ENCODE data around the gene GNG7.
"Not testable (repeated sequence)": the region's sequence is repeated elsewhere in the genome, so short reads cannot be mapped to it uniquely, and the experiment has no call there.

Gene GNG7

DNA sequence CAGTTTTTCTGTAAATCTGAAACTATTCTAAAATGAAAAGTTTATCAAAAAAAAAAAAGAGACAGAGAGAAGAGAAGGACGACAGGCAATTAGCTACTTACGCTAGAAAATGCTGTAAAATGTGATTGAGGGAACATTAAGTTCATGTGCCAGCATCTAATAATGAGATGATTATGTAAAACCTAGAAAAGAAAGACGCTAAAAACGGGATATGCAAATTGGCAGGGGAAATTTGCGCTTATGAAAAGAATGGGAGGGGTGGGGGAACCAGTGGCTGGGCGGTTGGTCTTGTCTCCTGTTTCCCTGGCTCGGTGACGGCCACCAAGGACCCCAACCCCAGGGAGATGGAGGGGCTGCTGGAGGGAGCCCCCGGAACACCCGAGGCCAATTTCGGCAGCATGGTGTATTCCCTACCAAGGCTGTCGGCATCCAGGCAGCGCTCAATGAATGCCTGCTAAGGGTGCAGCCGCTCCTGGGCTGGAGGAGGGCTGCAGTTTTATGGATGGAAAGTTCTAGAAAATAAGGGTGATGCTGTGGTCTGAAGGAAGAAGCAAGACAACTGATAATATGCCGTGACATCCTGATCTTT is 34.2 kb downstream of the GNG7 start:
- DNase-seq, result no peak

- DNase-seq, result not testable (repeated sequence)
Observed at GRCh38 chr19:2667349-2667748, 35.1 kb downstream of the GNG7 start.

- no peak for DNase-seq
Observed at GRCh38 chr19:2666344-2666994, 36.0 kb downstream of the GNG7 start.

DNA sequence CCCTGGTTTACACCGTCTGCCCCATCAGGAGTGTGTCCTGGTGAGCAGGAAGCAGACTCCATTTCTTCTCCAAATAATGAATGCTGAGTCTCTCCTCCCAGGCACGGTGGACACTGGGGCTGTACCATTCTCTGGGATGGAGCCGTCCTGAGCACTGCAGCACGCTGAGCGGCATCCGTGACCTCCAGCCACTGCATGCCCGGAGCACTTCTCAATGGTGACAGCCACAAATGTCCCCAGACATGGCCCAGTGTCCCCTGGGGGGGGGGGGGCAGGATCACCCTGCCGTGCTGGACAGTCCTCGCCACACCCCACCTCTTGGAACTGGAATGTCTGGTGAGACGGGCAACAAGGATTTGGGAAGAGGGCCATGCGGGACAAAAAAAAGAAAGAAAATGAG is 37.4 kb downstream of the GNG7 start:
- DNase-seq, result no peak

- no peak for DNase-seq
Observed at GRCh38 chr19:2663920-2664571, 38.4 kb downstream of the GNG7 start.

DNA sequence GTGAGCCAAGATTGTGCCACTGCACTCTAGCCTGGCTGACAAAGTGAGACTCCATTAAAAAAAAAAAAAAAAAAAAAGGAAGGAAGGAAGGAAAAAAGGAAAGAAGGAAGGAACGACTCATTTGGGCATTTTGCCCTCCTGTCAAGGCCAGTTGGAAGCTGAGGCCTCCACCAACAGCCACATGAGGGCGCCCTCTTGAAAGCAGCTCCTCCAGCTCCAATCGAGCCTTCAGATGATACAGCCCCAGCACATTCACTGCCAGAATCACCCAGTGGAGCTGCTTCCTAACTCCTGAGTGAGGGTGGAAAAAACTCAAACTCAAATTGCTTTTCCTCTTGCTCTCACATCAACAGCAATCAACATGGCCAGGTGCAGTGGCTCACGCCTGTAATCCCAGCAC is 40.9 kb downstream of the GNG7 start:
- DNase-seq, result no peak

GRCh38 chr19:2659856-2660432 is 42.5 kb downstream of the GNG7 start:
- DNase-seq, result no peak

- no peak for DNase-seq
Observed at GRCh38 chr19:2656533-2656932, 46.0 kb downstream of the GNG7 start.

- DNase-seq, result no peak
Observed at GRCh38 chr19:2653710-2654707, 48.5 kb downstream of the GNG7 start.

DNA sequence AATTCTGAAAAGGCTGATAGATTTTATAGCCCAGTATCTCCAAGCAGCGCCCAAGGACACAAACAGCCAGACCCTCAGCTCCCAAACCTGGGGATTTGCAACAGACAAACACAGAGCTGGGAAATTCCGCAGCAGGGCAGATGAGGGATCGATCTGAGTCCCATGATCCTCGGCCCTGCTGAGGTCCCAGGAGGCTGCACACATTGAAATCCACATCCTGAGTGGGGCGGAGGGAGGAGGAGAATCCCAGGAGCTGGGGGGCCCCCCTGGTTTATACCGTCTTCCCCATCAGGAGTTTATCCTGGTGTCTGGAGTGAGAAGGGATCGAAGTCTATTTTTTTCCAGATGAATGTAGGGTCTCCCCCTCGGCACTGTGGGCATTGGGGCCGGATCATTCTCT is 49.3 kb downstream of the GNG7 start:
- DNase-seq, result no peak

DNA sequence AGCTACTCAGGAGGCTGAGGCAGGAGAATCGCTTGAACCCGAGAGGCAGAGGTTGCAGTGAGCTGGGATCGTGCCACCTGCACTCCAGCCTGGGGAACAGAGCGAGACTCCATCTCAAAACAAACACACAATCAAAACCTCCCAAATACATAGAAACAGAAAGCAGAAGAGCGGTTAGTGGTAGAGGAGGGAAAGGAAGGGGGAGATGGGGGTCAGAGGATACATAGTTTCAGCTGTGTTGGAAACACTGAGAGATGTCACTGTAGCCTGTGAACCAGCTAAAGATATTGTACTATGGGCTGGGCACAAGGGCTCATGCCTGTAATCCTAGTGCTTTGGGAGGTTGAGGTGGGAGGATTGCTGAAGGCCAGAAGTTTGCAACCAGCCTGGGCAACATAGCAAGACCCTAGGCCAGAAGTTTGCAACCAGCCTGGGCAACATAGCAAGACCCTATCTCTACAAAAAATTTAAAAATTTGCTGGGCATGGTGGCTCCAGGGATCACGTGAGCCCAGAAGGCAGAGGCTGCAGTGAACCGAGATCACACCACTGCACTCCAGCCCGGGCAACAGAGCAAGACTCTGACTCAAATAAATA is 49.9 kb downstream of the GNG7 start:
- no peak for DNase-seq

- not testable (repeated sequence) for DNase-seq
Observed at GRCh38 chr19:2651002-2651733, 51.3 kb downstream of the GNG7 start.

- DNase-seq, result no peak
Observed at GRCh38 chr19:2650515-2650914, 52.0 kb downstream of the GNG7 start.

GRCh38 chr19:2648528-2648937 is 54.0 kb downstream of the GNG7 start:
- peak; percentile 42 for DNase-seq

- no peak for DNase-seq
Observed at GRCh38 chr19:2648099-2648498, 54.4 kb downstream of the GNG7 start.

GRCh38 chr19:2646866-2647535 is 55.5 kb downstream of the GNG7 start:
- DNase-seq, result no peak

DNA sequence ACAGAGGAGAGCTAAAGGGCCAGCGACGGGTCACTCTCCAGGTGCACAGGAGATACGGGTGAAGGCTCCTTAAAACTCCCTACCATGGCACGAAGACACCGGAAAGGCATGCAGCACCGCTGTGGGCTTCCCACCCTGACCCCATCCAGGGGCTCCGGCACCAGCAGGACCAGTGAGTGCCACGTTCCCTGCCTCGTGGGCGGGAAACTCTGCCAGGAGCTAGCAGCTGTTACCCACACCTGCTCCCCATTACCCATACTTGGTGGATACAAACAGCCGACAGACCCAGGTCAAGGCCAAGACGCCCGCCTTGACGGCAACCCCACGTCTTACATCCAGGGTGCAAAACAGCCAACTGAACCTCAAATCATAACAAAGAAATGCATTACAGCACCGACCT is 56.7 kb downstream of the GNG7 start:
- DNase-seq, result no peak

GRCh38 chr19:2643123-2643737 is 59.3 kb downstream of the GNG7 start:
- not testable (repeated sequence) for DNase-seq

DNA sequence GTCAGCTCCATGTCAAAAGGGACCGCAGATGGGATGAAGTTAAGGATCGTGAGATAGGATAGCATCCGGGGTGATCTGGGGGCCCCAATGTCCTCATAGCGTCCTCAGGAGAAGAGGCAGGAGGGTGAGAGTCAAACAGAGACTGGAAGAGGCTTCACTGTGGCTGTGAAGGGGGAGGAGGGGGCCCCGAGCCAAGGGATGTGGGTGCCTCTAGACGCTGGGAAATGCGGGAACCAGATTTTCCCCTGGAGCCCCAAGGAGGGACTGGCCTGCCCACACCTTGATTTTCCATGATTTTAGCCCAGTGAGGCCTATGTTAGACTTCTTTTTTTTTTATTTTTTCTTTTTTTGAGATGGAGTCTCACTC is 61.2 kb downstream of the GNG7 start:
- no peak for DNase-seq

GRCh38 chr19:2640563-2641331 is 61.7 kb downstream of the GNG7 start:
- DNase-seq, result no peak

Data from NCI-H2227 treated with DMSO at 0.1 percent for 48 hours (cell line).